ENCODE measurements around the gene PKP4.
"Not testable (repeated sequence)": the region's sequence is repeated elsewhere in the genome, so short reads cannot be mapped to it uniquely, and the experiment has no call there.

- TF ChIP-seq CTCF (conservative IDR thresholded peaks at IDR 0.05); EZH2 (IDR thresholded peaks at IDR 0.05; ENCODE audit: low read depth): not testable (repeated sequence)
These were observed 248.1 kb downstream of the PKP4 start for GRCh38 chr2:158704724-158705465.

Data from PC-9 (cell line).